ENCODE data around the gene CAMSAP1. TPM values are rescaled to one million over a fixed set of nuclear protein-coding genes. Genes with fewer than 3 reads are reported as not detected.

The CAMSAP1 gene
- total and polyA plus RNA-seq, 10 of the 15 experiments (the other 5 are each of a cell fraction or from before 2014, with no cell fraction given): 1.4 to 24.7 (median 8.0) TPM

GRCh38 chr9:135948446-135948845 is 41.1 kb upstream of the CAMSAP1 start:
- Histone ChIP-seq H3K27ac (ENCODE audit: control insufficient read depth, insufficient read depth) (no peak overlapping the region), H4K20me1 (ENCODE audit: control insufficient read depth, insufficient read depth) (peaks cover 2% of the 10 kb centered on the region; the same call in 1 of the 2 replicates), H3K36me3 (ENCODE audit: control insufficient read depth in 2 of 2, insufficient read depth in 2 of 2, low read length in 1 of 2) (peaks cover 10 to 29% of the 10 kb centered on the region in 2 experiments; a peak in 3 of 4 replicates), H3K79me2 (ENCODE audit: control insufficient read depth, insufficient read depth, low read length) (no peaks in the 10 kb centered on the region), H3K9me3 (replicated peaks; ENCODE audit: control insufficient read depth, insufficient read depth, low read length) (no peaks in the 10 kb centered on the region), H3K9ac (ENCODE audit: control insufficient read depth, insufficient read depth, low read length) (no peak overlapping the region), H3K4me2 (ENCODE audit: control insufficient read depth, insufficient read depth) (no peak overlapping the region), H2AFZ (ENCODE audit: control insufficient read depth, low read depth, low read length) (no peak overlapping the region), H3K27me3 (replicated peaks in 1 of 2; ENCODE audit: control insufficient read depth in 2 of 2, insufficient read depth in 2 of 2, low read length in 1 of 2) (no peaks in the 10 kb centered on the region), H3K4me1 (ENCODE audit: control insufficient read depth, insufficient read depth, low read length) (no peaks in the 10 kb centered on the region), H3K4me3 (no peak overlapping the region)
- no peak for ATAC-seq
- POLR2A ChIA-PET: no interaction called here
- intact Hi-C loops (cut with micrococcal nuclease; ENCODE audit: unreplicated experiment): no loop called here
- CTCF ChIA-PET: no interaction called here
- SMC1A ChIA-PET (ENCODE audit: uncharacterized antibody, unreplicated experiment): no interaction called here
- RAD21 ChIA-PET (ENCODE audit: unreplicated experiment): no interaction called here
- in situ Hi-C loops (cut with MboI): no loop called here
- DNase-seq (ENCODE audit: low read depth, low spot score): no peak
- BruUV-seq (replicated peaks): no TSS peak
- FAIRE-seq: no peak
- 98% methylated on average over 11 of the region's 11 CpGs for WGBS (ENCODE audit: insufficient coverage, insufficient replicate concordance, low lambda C conversion rate, missing lambda C conversion rate)
- no peak for TF ChIP-seq SIN3A (IDR thresholded peaks at IDR 0.05; ENCODE audit: low read depth, low read length)
- TF ChIP-seq JUNB (IDR thresholded peaks at IDR 0.05): no peak
- TF ChIP-seq ZBTB4 (CRISPR knock-in tag; IDR thresholded peaks at IDR 0.05): no peak
- no peak for TF ChIP-seq CEBPB (IDR thresholded peaks at IDR 0.05; ENCODE audit: borderline replicate concordance in 1 of 2, low read depth in 2 of 2, low read length in 2 of 2)
- TF ChIP-seq EZH2 (IDR thresholded peaks at IDR 0.05; ENCODE audit: borderline replicate concordance, control insufficient read depth, low read depth, low read length): no peak
- no peak for TF ChIP-seq POU2F2 (IDR thresholded peaks at IDR 0.05; ENCODE audit: borderline replicate concordance, low read depth, low read length)
- no peak for TF ChIP-seq RELA (IDR thresholded peaks at IDR 0.05; ENCODE audit: borderline replicate concordance, partially characterized antibody)
- no peak for TF ChIP-seq HCFC1 (IDR thresholded peaks at IDR 0.05; ENCODE audit: low read length)
- no peak for TF ChIP-seq SUZ12 (IDR thresholded peaks at IDR 0.05; ENCODE audit: unreplicated experiment)
- TF ChIP-seq RCOR1 (conservative IDR thresholded peaks at IDR 0.05; ENCODE audit: low read depth, low read length): no peak
- no peak for TF ChIP-seq CREB1 (IDR thresholded peaks at IDR 0.05; ENCODE audit: low read depth)
- no peak for TF ChIP-seq TCF7 (IDR thresholded peaks at IDR 0.05; ENCODE audit: borderline replicate concordance)
- TF ChIP-seq SIX5 (IDR thresholded peaks at IDR 0.05; ENCODE audit: low read depth, low read length, severe bottlenecking): no peak
- TF ChIP-seq FOS (IDR thresholded peaks at IDR 0.05; ENCODE audit: borderline replicate concordance, extremely low read depth, insufficient read length): no peak
- no peak for TF ChIP-seq NBN (IDR thresholded peaks at IDR 0.05)
- no peak for TF ChIP-seq KAT2A (conservative IDR thresholded peaks at IDR 0.05; ENCODE audit: control insufficient read depth, low read depth, low read length)
- no peak for TF ChIP-seq ZNF384 (IDR thresholded peaks at IDR 0.05; ENCODE audit: borderline replicate concordance, low read depth, low read length)
